ENCODE measurements around the gene PHKB. TPM values are rescaled to one million over a fixed set of nuclear protein-coding genes. Genes with fewer than 3 reads are reported as not detected.
"Not testable (repeated sequence)": the region's sequence is repeated elsewhere in the genome, so short reads cannot be mapped to it uniquely, and the experiment has no call there.

PHKB gene
- total and polyA plus RNA-seq, 2 donors from 2014 or later: 48.3 to 80.5 TPM

GRCh38 chr16:47528431-47528830, 67.3 kb downstream of the PHKB start:
- FAIRE-seq: no peak
- intact Hi-C loops (cut with DNase I): no loop called here
- no peak overlapping the region for H3K4me3 ChIP-seq (ENCODE audit: low read length in 3 of 3)
- no peak overlapping the region for H3K9ac ChIP-seq (ENCODE audit: low read length in 3 of 3)
- no peak for DNase-seq
- TF ChIP-seq, protein P1, sequence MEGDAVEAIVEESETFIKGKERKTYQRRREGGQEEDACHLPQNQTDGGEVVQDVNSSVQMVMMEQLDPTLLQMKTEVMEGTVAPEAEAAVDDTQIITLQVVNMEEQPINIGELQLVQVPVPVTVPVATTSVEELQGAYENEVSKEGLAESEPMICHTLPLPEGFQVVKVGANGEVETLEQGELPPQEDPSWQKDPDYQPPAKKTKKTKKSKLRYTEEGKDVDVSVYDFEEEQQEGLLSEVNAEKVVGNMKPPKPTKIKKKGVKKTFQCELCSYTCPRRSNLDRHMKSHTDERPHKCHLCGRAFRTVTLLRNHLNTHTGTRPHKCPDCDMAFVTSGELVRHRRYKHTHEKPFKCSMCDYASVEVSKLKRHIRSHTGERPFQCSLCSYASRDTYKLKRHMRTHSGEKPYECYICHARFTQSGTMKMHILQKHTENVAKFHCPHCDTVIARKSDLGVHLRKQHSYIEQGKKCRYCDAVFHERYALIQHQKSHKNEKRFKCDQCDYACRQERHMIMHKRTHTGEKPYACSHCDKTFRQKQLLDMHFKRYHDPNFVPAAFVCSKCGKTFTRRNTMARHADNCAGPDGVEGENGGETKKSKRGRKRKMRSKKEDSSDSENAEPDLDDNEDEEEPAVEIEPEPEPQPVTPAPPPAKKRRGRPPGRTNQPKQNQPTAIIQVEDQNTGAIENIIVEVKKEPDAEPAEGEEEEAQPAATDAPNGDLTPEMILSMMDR (IDR thresholded peaks at IDR 0.05; ENCODE audit: borderline replicate concordance, extremely low read depth, insufficient read depth): no peak
- no peaks in the 10 kb centered on the region for H3K36me3 ChIP-seq (ENCODE audit: control insufficient read depth in 2 of 3, insufficient read depth in 3 of 3, low read length in 3 of 3)
- no peaks in the 10 kb centered on the region for H3K4me1 ChIP-seq (ENCODE audit: control insufficient read depth in 2 of 3, insufficient read depth in 2 of 3, low read depth in 1 of 3, low read length in 3 of 3)
- H3K27ac ChIP-seq (ENCODE audit: low read depth in 2 of 2, low read length in 2 of 2): no peak overlapping the region
- H3K27me3 ChIP-seq (ENCODE audit: control insufficient read depth, insufficient read depth, low read length): no peaks in the 10 kb centered on the region
- no peaks in the 10 kb centered on the region for H3K9me3 ChIP-seq (ENCODE audit: control insufficient read depth in 2 of 3, insufficient read depth in 1 of 3, low read length in 3 of 3)

DNA sequence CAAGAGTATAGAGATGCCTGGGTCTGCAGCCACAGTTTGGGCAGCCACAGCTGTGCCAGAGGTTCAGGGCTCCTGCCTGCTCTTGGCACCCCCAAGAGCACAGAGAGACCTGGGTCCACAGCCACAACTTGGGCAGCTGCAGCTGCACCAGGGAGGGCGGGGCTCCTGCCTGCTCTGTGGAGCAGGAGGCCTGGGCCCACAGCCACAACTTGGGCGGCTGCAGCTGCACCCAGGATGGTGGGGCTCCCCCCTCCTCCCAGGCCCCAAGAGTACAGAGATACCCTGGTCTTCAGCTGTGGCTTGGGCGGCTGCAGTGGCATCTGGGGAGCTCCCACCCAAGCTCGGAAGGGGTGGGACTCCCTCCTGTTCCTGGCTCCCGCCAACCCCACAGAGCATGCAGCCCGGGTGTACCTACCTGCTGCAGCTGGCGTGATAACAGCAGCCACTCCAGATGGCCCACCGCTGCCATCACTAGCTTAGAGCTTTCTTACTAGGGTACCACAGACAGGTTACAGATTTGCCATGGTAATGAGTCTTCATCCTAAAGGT, 72.7 kb downstream of the PHKB start:
- Histone ChIP-seq H3K4me1 (ENCODE audit: control insufficient read depth in 2 of 3, insufficient read depth in 2 of 3, low read depth in 1 of 3, low read length in 3 of 3) (no peaks in the 10 kb centered on the region), H3K36me3 (ENCODE audit: control insufficient read depth in 2 of 3, insufficient read depth in 3 of 3, low read length in 3 of 3) (no peaks in the 10 kb centered on the region), H3K4me3 (ENCODE audit: low read length in 3 of 3) (no peak overlapping the region), H3K27me3 (ENCODE audit: control insufficient read depth, insufficient read depth, low read length) (no peaks in the 10 kb centered on the region), H3K9me3 (ENCODE audit: control insufficient read depth in 2 of 3, insufficient read depth in 1 of 3, low read length in 3 of 3) (no peaks in the 10 kb centered on the region), H3K9ac (ENCODE audit: low read length in 3 of 3) (no peak overlapping the region), H3K27ac (ENCODE audit: low read depth in 2 of 2, low read length in 2 of 2) (no peak overlapping the region)
- FAIRE-seq (no peak), DNase-seq (no peak)
- TF ChIP-seq, protein P1 (IDR thresholded peaks at IDR 0.05; ENCODE audit: borderline replicate concordance, extremely low read depth, insufficient read depth): no peak
- intact Hi-C loops (cut with DNase I): no loop called here

GRCh38 chr16:47538472-47538871, 77.3 kb downstream of the PHKB start:
- H3K9ac ChIP-seq (ENCODE audit: low read length in 3 of 3): no peak overlapping the region
- TF ChIP-seq, protein P1 (IDR thresholded peaks at IDR 0.05; ENCODE audit: borderline replicate concordance, extremely low read depth, insufficient read depth): no peak
- FAIRE-seq (no peak), DNase-seq (no peak)
- no peak overlapping the region for H3K4me3 ChIP-seq (ENCODE audit: low read length in 3 of 3)
- H3K27me3 ChIP-seq (ENCODE audit: control insufficient read depth, insufficient read depth, low read length): no peaks in the 10 kb centered on the region
- intact Hi-C loops (cut with DNase I): no loop called here
- no peaks in the 10 kb centered on the region for H3K4me1 ChIP-seq (ENCODE audit: control insufficient read depth in 2 of 3, insufficient read depth in 2 of 3, low read depth in 1 of 3, low read length in 3 of 3)
- H3K27ac ChIP-seq (ENCODE audit: low read depth in 2 of 2, low read length in 2 of 2): no peak overlapping the region
- peaks cover 0 to 11% (median 3%) of the 10 kb centered on the region in 3 donors for H3K9me3 ChIP-seq (ENCODE audit: control insufficient read depth in 2 of 3, insufficient read depth in 1 of 3, low read length in 3 of 3)
- H3K36me3 ChIP-seq (ENCODE audit: control insufficient read depth in 2 of 3, insufficient read depth in 3 of 3, low read length in 3 of 3): no peaks in the 10 kb centered on the region

DNA sequence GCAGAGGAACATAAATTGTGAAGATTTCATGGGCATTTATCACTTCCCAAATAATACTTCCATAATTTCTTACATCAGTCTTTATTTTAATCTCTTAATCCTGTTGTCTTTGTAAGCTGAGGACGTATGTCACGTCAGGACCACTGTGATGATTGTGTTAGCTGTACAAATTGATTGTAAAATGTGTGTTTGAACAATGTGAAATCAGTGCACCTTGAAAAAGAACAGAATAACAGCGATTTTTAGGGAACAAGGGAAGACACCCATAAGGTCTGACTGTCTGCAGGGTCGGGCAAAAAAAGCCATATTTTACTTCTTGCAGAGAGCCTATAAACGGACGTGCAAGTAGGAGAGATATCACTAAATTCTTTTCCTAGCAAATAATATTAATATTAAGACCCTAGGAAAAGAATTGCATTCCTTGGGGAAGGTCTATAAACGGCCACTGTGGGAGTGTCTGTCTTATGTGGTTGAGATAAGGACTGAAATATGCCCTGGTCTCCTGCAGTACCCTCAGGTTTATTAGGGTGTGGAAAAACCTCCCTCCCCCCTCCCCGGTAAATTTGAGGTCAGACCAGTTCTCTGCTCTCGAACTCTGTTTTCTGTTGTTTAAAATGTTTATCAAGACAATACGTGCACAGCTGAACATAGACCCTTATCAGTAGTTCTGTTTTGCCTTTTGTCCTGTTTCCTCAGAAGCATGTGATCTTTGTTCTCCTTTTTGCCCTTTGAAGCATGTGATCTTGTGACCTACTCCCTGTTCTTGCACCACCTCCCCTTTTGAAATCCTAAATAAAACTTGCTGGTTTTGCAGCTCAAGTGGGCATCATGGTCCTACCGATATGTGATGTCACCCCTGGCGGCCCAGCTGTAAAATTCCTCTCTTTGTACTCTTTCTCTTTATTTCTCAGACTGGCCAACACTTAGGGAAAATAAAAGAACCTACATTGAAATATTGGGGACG, 78.9 kb downstream of the PHKB start:
- H3K4me3 ChIP-seq (ENCODE audit: low read length in 3 of 3); FAIRE-seq; H3K9ac ChIP-seq (ENCODE audit: low read length in 3 of 3); H3K27me3 ChIP-seq (ENCODE audit: control insufficient read depth, insufficient read depth, low read length); H3K36me3 ChIP-seq (ENCODE audit: control insufficient read depth in 2 of 3, insufficient read depth in 3 of 3, low read length in 3 of 3); H3K27ac ChIP-seq (ENCODE audit: low read depth in 2 of 2, low read length in 2 of 2); H3K4me1 ChIP-seq (ENCODE audit: control insufficient read depth in 2 of 3, insufficient read depth in 2 of 3, low read depth in 1 of 3, low read length in 3 of 3); intact Hi-C loops (cut with DNase I); DNase-seq: not testable (repeated sequence)
- H3K9me3 ChIP-seq (ENCODE audit: control insufficient read depth in 2 of 3, insufficient read depth in 1 of 3, low read length in 3 of 3): peaks cover 0 to 15% (median 3%) of the 10 kb centered on the region in 3 donors

DNA sequence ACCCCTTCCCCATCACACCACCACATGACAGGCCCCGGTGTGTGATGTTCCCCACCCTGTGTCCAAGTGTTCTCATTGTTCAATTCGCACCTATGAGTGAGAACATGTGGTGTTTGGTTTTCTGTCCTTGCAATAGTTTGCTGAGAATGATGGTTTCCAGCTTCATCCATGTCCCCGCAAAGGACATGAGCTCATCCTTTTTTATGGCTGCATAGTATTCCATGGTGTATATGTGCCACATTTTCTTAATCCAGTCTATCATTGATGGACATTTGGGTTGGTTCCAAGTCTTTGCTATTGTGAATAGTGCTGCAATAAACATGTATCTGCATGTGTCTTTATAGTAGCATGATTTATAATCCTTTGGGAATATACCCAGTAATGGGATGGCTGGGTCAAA, 80.0 kb downstream of the PHKB start:
- intact Hi-C loops (cut with DNase I); H3K4me1 ChIP-seq (ENCODE audit: control insufficient read depth in 2 of 3, insufficient read depth in 2 of 3, low read depth in 1 of 3, low read length in 3 of 3); FAIRE-seq; H3K36me3 ChIP-seq (ENCODE audit: control insufficient read depth in 2 of 3, insufficient read depth in 3 of 3, low read length in 3 of 3); H3K27me3 ChIP-seq (ENCODE audit: control insufficient read depth, insufficient read depth, low read length); H3K4me3 ChIP-seq (ENCODE audit: low read length in 3 of 3); H3K9ac ChIP-seq (ENCODE audit: low read length in 3 of 3); DNase-seq; H3K27ac ChIP-seq (ENCODE audit: low read depth in 2 of 2, low read length in 2 of 2): not testable (repeated sequence)
- peaks cover 0 to 18% (median 3%) of the 10 kb centered on the region in 3 donors for H3K9me3 ChIP-seq (ENCODE audit: control insufficient read depth in 2 of 3, insufficient read depth in 1 of 3, low read length in 3 of 3)

DNA sequence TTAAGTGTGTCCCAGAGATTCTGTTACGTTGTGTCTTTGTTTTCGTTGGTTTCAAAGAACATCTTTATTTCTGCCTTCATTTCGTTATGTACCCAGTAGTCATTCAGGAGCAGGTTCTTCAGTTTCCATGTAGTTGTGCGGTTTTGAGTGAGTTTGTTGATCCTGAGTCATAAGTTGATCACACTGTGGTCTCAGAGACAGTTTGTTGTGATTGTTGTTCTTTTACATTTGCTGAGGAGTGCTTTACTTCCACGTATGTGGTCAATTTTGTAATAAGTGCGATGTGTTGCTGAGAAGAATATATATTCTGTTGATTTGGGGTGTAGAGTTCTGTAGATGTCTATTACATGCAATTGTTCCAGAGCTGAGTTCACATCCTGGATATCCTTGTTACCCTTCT, 83.1 kb downstream of the PHKB start:
- DNase-seq; H3K4me3 ChIP-seq (ENCODE audit: low read length in 3 of 3); H3K36me3 ChIP-seq (ENCODE audit: control insufficient read depth in 2 of 3, insufficient read depth in 3 of 3, low read length in 3 of 3); H3K27me3 ChIP-seq (ENCODE audit: control insufficient read depth, insufficient read depth, low read length); intact Hi-C loops (cut with DNase I); H3K4me1 ChIP-seq (ENCODE audit: control insufficient read depth in 2 of 3, insufficient read depth in 2 of 3, low read depth in 1 of 3, low read length in 3 of 3); FAIRE-seq; H3K9ac ChIP-seq (ENCODE audit: low read length in 3 of 3); H3K27ac ChIP-seq (ENCODE audit: low read depth in 2 of 2, low read length in 2 of 2): not testable (repeated sequence)
- peaks cover 0 to 27% (median 0%) of the 10 kb centered on the region in 3 donors for H3K9me3 ChIP-seq (ENCODE audit: control insufficient read depth in 2 of 3, insufficient read depth in 1 of 3, low read length in 3 of 3)

Measured in kidney (tissue), 14 donors.